Astrocyte of the spinal cord (primary cell): ENCODE results near the gene CAPNS2.
"Not testable (repeated sequence)": the region's sequence is repeated elsewhere in the genome, so short reads cannot be mapped to it uniquely, and the experiment has no call there.

Experiments used
- DNase-seq: peaks from one replicate; pipeline ENCODE4 v3.0.0; 2011; ENCODE audit warnings: low read depth, low spot score
- H3K4me3 ChIP-seq: 2 replicates; pipeline ENCODE4 v1.5.1; 2011; ENCODE audit warnings: low read depth, mild to moderate bottlenecking, low read length, moderate library complexity
- CTCF ChIP-seq: IDR thresholded peaks from 2 replicates; pipeline ENCODE4 v1.5.1; 2012; ENCODE audit warnings: low read depth, mild to moderate bottlenecking, low read length, inconsistent platforms
- in situ Hi-C: cut with HindIII; loops from 2 replicates; pipeline ENCODE4 v1.10.0; 2017; ENCODE audit warnings: low sequenced_read_pairs

Gene CAPNS2

GRCh38 chr16:55613613-55614335 lies 47.3 kb downstream of the CAPNS2 start:
- H3K4me3 ChIP-seq: no peak overlapping the region
- in situ Hi-C loops: no loop called here
- TF ChIP-seq CTCF: no peak
- DNase-seq: no peak

GRCh38 chr16:55615071-55615470 lies 48.6 kb downstream of the CAPNS2 start:
- no peak for TF ChIP-seq CTCF

GRCh38 chr16:55615670-55616069 lies 49.2 kb downstream of the CAPNS2 start:
- in situ Hi-C loops, DNase-seq, H3K4me3 ChIP-seq: not testable (repeated sequence)

More at GRCh38 chr16:55615071-55615470, 48.6 kb downstream of the CAPNS2 start:
- no peak for DNase-seq
- H3K4me3 ChIP-seq: no peak overlapping the region
- in situ Hi-C loops: no loop called here
